HEK293 (cell line): ENCODE data around the gene SDS.

Experiments used
- CTCF ChIA-PET: fragments of 350-600 bp; formaldehyde crosslinking; extraction: SDS; loops from one replicate; lab custom pipeline; 2021; ENCODE audit warnings: antibody characterized with exemption; lab: Yijun Ruan, JAX
- POLR2A ChIA-PET: fragments of 300-600 bp; formaldehyde crosslinking; extraction: SDS; loops from one replicate; lab custom pipeline; 2020; ENCODE audit warnings: antibody characterized with exemption, inconsistent platforms; lab: Yijun Ruan, JAX
- H3K27ac ChIP-seq: fragments of 200-500 bp; sonication (Bioruptor generic); 2 replicates; pipeline ENCODE4 v1.5.1; 2014; ENCODE audit warnings: low read depth, low read length, control low read depth, inconsistent platforms; ENCODE audit errors: extremely low read depth
- H3K36me3 ChIP-seq, 2 experiments: fragments of 200-500 bp in 1 of 2; sonication (Bioruptor generic) in 1 of 2; 1 replicate in 1 of 2; 2 replicates in 1 of 2; pipeline ENCODE4 v1.5.1; 2014 to 2017; ENCODE audit warnings: inconsistent platforms in 2 of 2, low read length in 2 of 2; ENCODE audit not compliant: control insufficient read depth in 2 of 2, insufficient read depth in 1 of 2
- H3K4me1 ChIP-seq: fragments of 200-500 bp; sonication (Bioruptor generic); 2 replicates; pipeline ENCODE4 v1.5.1; 2014; ENCODE audit warnings: mild to moderate bottlenecking, low read length, inconsistent platforms; ENCODE audit not compliant: control insufficient read depth, insufficient read depth
- H3K4me3 ChIP-seq: 2 replicates; pipeline ENCODE4 v1.5.1; 2011; ENCODE audit warnings: low read depth, mild to moderate bottlenecking, control low read depth, low read length, moderate library complexity
- H3K9me3 ChIP-seq: fragments of 200-500 bp; sonication (Bioruptor generic); 2 replicates; pipeline ENCODE4 v1.5.1; 2014; ENCODE audit warnings: low read depth, low read length, inconsistent platforms; ENCODE audit not compliant: control insufficient read depth, insufficient read depth
- KLF17 ChIP-seq: fragments of 450-650 bp; formaldehyde crosslinking; IDR thresholded peaks from 2 replicates; pipeline ENCODE4 v1.5.1; 2016; ENCODE audit warnings: missing biosample characterization, missing genetic modification characterization
- OVOL3 ChIP-seq: fragments of 450-650 bp; formaldehyde crosslinking; IDR thresholded peaks from 2 replicates; pipeline ENCODE4 v1.5.1; 2016; ENCODE audit warnings: missing biosample characterization, missing genetic modification characterization
- YY2 ChIP-seq: fragments of 450-650 bp; formaldehyde crosslinking; IDR thresholded peaks from 2 replicates; pipeline ENCODE4 v1.5.1; 2016; ENCODE audit warnings: missing biosample characterization, missing genetic modification characterization
- ZBTB17 ChIP-seq: fragments of 450-650 bp; formaldehyde crosslinking; IDR thresholded peaks from 2 replicates; pipeline ENCODE4 v1.5.1; 2016; ENCODE audit warnings: missing biosample characterization, missing genetic modification characterization
- ZFHX2 ChIP-seq: fragments of 450-650 bp; formaldehyde crosslinking; conservative IDR thresholded peaks from 2 replicates; pipeline ENCODE4 v1.5.1; 2016; ENCODE audit warnings: missing biosample characterization, missing genetic modification characterization
- ZFP37 ChIP-seq: fragments of 450-650 bp; formaldehyde crosslinking; IDR thresholded peaks from 2 replicates; pipeline ENCODE4 v1.5.1; 2016; ENCODE audit warnings: missing biosample characterization, missing genetic modification characterization
- ZNF112 ChIP-seq: fragments of 450-650 bp; formaldehyde crosslinking; IDR thresholded peaks from 2 replicates; pipeline ENCODE4 v1.5.0; 2017; ENCODE audit warnings: missing biosample characterization, missing genetic modification characterization
- ZNF148 ChIP-seq: fragments of 450-650 bp; formaldehyde crosslinking; IDR thresholded peaks from 2 replicates; pipeline ENCODE4 v1.5.0; 2017; ENCODE audit warnings: missing biosample characterization, missing genetic modification characterization, borderline replicate concordance
- ZNF211 ChIP-seq: fragments of 450-650 bp; formaldehyde crosslinking; IDR thresholded peaks from 2 replicates; pipeline ENCODE4 v1.5.1; 2016; ENCODE audit warnings: low read depth, missing biosample characterization, missing genetic modification characterization
- ZNF214 ChIP-seq: fragments of 450-650 bp; formaldehyde crosslinking; IDR thresholded peaks from 2 replicates; pipeline ENCODE4 v1.5.1; 2017; ENCODE audit warnings: missing biosample characterization, mild to moderate bottlenecking, missing genetic modification characterization, borderline replicate concordance
- ZNF221 ChIP-seq: fragments of 450-650 bp; formaldehyde crosslinking; IDR thresholded peaks from 2 replicates; pipeline ENCODE4 v1.5.1; 2017; ENCODE audit warnings: missing biosample characterization, missing genetic modification characterization, borderline replicate concordance
- ZNF473 ChIP-seq: fragments of 450-650 bp; formaldehyde crosslinking; IDR thresholded peaks from 2 replicates; pipeline ENCODE4 v1.5.1; 2017; ENCODE audit warnings: missing biosample characterization, missing genetic modification characterization
- ZNF529 ChIP-seq: fragments of 450-650 bp; formaldehyde crosslinking; IDR thresholded peaks from 2 replicates; pipeline ENCODE4 v1.5.1; 2017; ENCODE audit warnings: missing genetic modification characterization, missing biosample characterization; ENCODE audit not compliant: insufficient replicate concordance
- ZNF530 ChIP-seq: fragments of 450-650 bp; formaldehyde crosslinking; IDR thresholded peaks from 2 replicates; pipeline ENCODE4 v1.5.1; 2016; ENCODE audit warnings: low read depth, missing biosample characterization, missing genetic modification characterization
- ZNF548 ChIP-seq: fragments of 450-650 bp; formaldehyde crosslinking; IDR thresholded peaks from 2 replicates; pipeline ENCODE4 v1.5.1; 2016; ENCODE audit warnings: missing biosample characterization, missing genetic modification characterization
- ZNF600 ChIP-seq: fragments of 450-650 bp; formaldehyde crosslinking; IDR thresholded peaks from 2 replicates; pipeline ENCODE4 v1.5.1; 2016; ENCODE audit warnings: missing biosample characterization, missing genetic modification characterization
- ZNF654 ChIP-seq: fragments of 450-650 bp; formaldehyde crosslinking; IDR thresholded peaks from 2 replicates; pipeline ENCODE4 v1.5.1; 2016; ENCODE audit warnings: low read depth, missing biosample characterization, missing genetic modification characterization
- ZSCAN18 ChIP-seq: fragments of 450-650 bp; formaldehyde crosslinking; IDR thresholded peaks from 2 replicates; pipeline ENCODE4 v1.5.1; 2016; ENCODE audit warnings: missing biosample characterization, missing genetic modification characterization
- ZXDB ChIP-seq: fragments of 450-650 bp; formaldehyde crosslinking; IDR thresholded peaks from 2 replicates; pipeline ENCODE4 v1.5.1; 2016; ENCODE audit warnings: missing biosample characterization, missing genetic modification characterization

Gene SDS

GRCh38 chr12:113391650-113392337 is 11.9 kb downstream of the SDS start:
- Histone ChIP-seq H3K9me3 (no peaks in the 10 kb centered on the region), H3K4me1 (no peaks in the 10 kb centered on the region), H3K27ac (no peak overlapping the region), H3K36me3 (peaks cover 7 to 31% of the 10 kb centered on the region in 2 experiments; a peak in 2 of 3 replicates), H3K4me3 (no peak overlapping the region)
- ChIA-PET CTCF (interaction anchor here (0.6 kb wide), 1 partner anchor 195 kb away, joined by 3 read pairs; no protein-coding TSS in a partner anchor), POLR2A (no interaction called here)
- TF ChIP-seq ZNF112 (tag by site-specific recombination), result no peak
- no peak for TF ChIP-seq ZNF600 (tag by site-specific recombination)
- TF ChIP-seq ZFHX2 (tag by site-specific recombination), result no peak
- TF ChIP-seq YY2 (tag by site-specific recombination), result no peak

- ChIA-PET POLR2A (no interaction called here), CTCF (no interaction called here)
- Histone ChIP-seq H3K27ac (no peak overlapping the region), H3K4me3 (no peak overlapping the region), H3K9me3 (no peaks in the 10 kb centered on the region), H3K36me3 (peaks cover 7 to 34% of the 10 kb centered on the region in 2 experiments; a peak in 2 of 3 replicates), H3K4me1 (no peaks in the 10 kb centered on the region)
- TF ChIP-seq OVOL3 (tag by site-specific recombination), result no peak
- TF ChIP-seq ZNF214, result no peak
- no peak for TF ChIP-seq ZFP37 (tag by site-specific recombination)
- no peak for TF ChIP-seq ZNF211
- TF ChIP-seq ZNF529, result no peak
- TF ChIP-seq ZNF548 (tag by site-specific recombination), result no peak
- TF ChIP-seq ZXDB (tag by site-specific recombination), result no peak
- no peak for TF ChIP-seq ZSCAN18 (tag by site-specific recombination)
- TF ChIP-seq KLF17, result no peak
- no peak for TF ChIP-seq ZNF654 (tag by site-specific recombination)
- TF ChIP-seq ZNF473, result no peak
- TF ChIP-seq ZNF221 (tag by site-specific recombination), result no peak
- no peak for TF ChIP-seq ZNF148 (tag by site-specific recombination)
- TF ChIP-seq ZNF530 (tag by site-specific recombination), result no peak
- no peak for TF ChIP-seq ZBTB17 (tag by site-specific recombination)
These were observed 12.5 kb downstream of the SDS start for GRCh38 chr12:113391145-113391544.
